ENCODE measurements around the gene PRKCH.

Gene PRKCH

DNA sequence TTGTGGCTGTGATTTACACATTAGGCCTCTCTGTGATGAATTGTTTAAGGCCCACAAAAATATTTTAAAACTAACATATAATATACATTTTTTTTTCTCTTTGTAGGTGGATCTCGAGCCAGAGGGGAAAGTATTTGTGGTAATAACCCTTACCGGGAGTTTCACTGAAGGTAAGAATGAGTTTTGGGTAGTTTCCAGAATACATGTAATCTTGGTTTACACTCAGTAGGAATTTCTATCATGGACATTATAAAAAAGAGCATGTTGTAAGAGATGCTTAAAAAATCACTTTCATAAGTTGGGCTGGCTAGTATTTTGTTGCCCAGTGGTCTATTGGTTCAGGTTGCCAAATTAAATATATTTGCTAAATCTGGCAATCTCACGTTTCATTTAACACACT is 69.7 kb downstream of the PRKCH start:
- TF ChIP-seq, protein P1, sequence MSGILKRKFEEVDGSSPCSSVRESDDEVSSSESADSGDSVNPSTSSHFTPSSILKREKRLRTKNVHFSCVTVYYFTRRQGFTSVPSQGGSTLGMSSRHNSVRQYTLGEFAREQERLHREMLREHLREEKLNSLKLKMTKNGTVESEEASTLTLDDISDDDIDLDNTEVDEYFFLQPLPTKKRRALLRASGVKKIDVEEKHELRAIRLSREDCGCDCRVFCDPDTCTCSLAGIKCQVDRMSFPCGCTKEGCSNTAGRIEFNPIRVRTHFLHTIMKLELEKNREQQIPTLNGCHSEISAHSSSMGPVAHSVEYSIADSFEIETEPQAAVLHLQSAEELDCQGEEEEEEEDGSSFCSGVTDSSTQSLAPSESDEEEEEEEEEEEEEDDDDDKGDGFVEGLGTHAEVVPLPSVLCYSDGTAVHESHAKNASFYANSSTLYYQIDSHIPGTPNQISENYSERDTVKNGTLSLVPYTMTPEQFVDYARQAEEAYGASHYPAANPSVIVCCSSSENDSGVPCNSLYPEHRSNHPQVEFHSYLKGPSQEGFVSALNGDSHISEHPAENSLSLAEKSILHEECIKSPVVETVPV (CRISPR knock-in tag; IDR thresholded peaks at IDR 0.05) = no peak
- TF ChIP-seq TOX (CRISPR knock-in tag; IDR thresholded peaks at IDR 0.05; ENCODE audit: borderline replicate concordance) (no peak), SNAI2 (CRISPR knock-in tag; IDR thresholded peaks at IDR 0.05) (no peak), ESRRG (CRISPR knock-in tag; IDR thresholded peaks at IDR 0.05) (no peak)
- no peak for ATAC-seq

DNA sequence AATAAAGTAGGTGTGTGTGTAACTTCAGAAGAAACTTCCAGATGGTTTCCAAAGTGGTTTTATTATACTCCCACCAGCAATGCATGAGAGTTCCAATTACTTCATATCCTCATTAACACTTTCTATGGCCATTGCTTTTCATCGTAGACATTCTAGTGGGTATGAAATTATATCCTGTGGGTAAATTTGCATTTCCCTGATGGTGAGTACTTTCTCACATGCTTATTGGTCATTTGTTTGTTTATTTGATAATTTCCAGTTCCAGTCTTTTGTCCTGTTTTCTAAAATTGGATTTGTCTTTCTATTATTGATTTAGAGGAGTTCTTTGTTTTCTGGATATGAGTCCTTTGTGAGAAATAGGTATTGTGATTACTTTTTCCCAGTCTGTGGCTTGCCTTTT is 70.9 kb downstream of the PRKCH start:
- ATAC-seq = no peak
- TF ChIP-seq SNAI2 (CRISPR knock-in tag; IDR thresholded peaks at IDR 0.05) = no peak
- TF ChIP-seq PPARA (CRISPR knock-in tag; IDR thresholded peaks at IDR 0.05; ENCODE audit: borderline replicate concordance) = no peak
- TF ChIP-seq CSDC2 (CRISPR knock-in tag; IDR thresholded peaks at IDR 0.05) = no peak
- no peak for TF ChIP-seq ZNF8 (CRISPR knock-in tag; IDR thresholded peaks at IDR 0.05)
- no peak for TF ChIP-seq RARB (CRISPR knock-in tag; IDR thresholded peaks at IDR 0.05)
- no peak for TF ChIP-seq BACH2 (CRISPR knock-in tag; IDR thresholded peaks at IDR 0.05; ENCODE audit: borderline replicate concordance)

DNA sequence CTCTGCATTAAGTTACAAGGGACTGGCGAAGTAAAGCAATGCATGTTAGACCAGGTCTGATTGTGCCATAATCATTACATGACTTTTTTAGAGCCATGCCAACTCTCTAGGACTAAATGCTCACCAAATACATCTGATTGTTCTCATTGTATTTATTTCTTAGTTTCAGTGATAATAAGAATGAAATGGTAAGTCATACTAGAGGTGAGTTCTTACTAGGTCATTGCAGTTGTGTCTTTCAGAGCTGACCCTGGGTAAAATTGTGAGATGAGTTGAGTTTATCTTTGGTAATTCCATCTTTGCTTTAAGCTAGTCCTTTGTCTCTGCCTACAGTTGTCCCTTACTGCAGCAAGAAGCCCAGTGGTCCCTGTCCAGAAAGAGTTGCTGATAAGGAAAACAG is 73.2 kb downstream of the PRKCH start:
- no peak for ATAC-seq
- TF ChIP-seq ESRRG (CRISPR knock-in tag; IDR thresholded peaks at IDR 0.05) = no peak
- TF ChIP-seq PPARA (CRISPR knock-in tag; IDR thresholded peaks at IDR 0.05; ENCODE audit: borderline replicate concordance) = no peak
- no peak for TF ChIP-seq ZFP3 (CRISPR knock-in tag; IDR thresholded peaks at IDR 0.05)
- TF ChIP-seq, protein P2, sequence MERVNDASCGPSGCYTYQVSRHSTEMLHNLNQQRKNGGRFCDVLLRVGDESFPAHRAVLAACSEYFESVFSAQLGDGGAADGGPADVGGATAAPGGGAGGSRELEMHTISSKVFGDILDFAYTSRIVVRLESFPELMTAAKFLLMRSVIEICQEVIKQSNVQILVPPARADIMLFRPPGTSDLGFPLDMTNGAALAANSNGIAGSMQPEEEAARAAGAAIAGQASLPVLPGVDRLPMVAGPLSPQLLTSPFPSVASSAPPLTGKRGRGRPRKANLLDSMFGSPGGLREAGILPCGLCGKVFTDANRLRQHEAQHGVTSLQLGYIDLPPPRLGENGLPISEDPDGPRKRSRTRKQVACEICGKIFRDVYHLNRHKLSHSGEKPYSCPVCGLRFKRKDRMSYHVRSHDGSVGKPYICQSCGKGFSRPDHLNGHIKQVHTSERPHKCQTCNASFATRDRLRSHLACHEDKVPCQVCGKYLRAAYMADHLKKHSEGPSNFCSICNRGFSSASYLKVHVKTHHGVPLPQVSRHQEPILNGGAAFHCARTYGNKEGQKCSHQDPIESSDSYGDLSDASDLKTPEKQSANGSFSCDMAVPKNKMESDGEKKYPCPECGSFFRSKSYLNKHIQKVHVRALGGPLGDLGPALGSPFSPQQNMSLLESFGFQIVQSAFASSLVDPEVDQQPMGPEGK (CRISPR knock-in tag; IDR thresholded peaks at IDR 0.05; ENCODE audit: borderline replicate concordance) = no peak
- TF ChIP-seq OSR1 (CRISPR knock-in tag; IDR thresholded peaks at IDR 0.05) = no peak
- TF ChIP-seq BACH2 (CRISPR knock-in tag; IDR thresholded peaks at IDR 0.05; ENCODE audit: borderline replicate concordance) = no peak
- no peak for TF ChIP-seq TCF4 (CRISPR knock-in tag; IDR thresholded peaks at IDR 0.05; ENCODE audit: borderline replicate concordance)

DNA sequence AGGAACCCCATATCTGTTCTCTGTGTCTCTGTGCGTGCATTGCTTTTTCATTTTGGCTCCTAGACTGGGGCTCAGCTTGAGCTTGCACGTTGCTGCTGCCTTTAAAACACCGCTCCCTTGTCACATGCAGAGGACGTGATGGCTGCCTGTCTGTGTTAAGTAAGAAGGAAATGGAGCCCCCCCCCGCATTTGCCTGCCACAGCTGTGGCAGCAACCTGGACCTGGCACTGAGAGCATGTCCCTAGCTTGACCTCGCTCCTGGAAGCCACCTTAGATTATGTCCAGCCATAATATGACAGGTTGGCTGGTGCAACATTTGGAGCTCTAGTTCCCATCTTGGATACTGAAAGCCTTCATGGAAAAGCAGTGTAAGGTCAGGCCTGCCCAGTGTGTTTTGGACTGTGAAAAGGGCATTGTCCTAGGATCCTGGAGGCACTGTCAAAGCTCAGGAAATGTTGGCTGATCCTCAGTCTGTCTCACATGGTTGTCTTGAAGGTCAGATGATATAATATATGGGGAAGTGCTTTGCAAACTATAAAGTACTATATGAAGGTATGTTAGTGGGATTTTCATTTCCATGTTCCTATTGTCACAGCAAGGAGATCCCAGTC is 73.8 kb downstream of the PRKCH start:
- ATAC-seq = no peak
- TF ChIP-seq GLIS3 (CRISPR knock-in tag; IDR thresholded peaks at IDR 0.05) (no peak), BACH2 (CRISPR knock-in tag; IDR thresholded peaks at IDR 0.05; ENCODE audit: borderline replicate concordance) (no peak), ZNF70 (CRISPR knock-in tag; IDR thresholded peaks at IDR 0.05) (no peak), ISL1 (CRISPR knock-in tag; IDR thresholded peaks at IDR 0.05) (no peak), RARB (CRISPR knock-in tag; IDR thresholded peaks at IDR 0.05) (no peak), ZC3H10 (CRISPR knock-in tag; IDR thresholded peaks at IDR 0.05) (no peak), ZNF8 (CRISPR knock-in tag; IDR thresholded peaks at IDR 0.05) (no peak)

DNA sequence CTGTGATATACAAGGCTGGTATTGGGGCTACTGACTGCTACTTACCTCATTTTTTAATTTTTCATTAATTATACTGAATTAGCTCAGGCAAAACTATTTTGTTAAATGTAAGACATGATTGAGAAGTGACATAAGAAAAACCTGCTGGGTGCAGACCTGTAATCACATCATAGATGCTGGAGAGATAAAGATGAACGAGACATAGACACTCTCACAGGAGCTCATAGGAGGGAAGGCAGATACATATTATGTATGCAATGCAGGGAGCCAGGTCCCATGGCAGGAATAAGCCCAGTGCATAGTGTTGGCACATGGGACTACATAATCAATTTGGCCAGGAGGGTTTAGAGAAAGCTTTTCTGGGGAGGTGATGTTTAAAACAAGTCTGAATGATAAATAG is 74.9 kb downstream of the PRKCH start:
- ATAC-seq = no peak
- no peak for TF ChIP-seq ZC3H10 (CRISPR knock-in tag; IDR thresholded peaks at IDR 0.05)
- no peak for TF ChIP-seq TCF4 (CRISPR knock-in tag; IDR thresholded peaks at IDR 0.05; ENCODE audit: borderline replicate concordance)
- no peak for TF ChIP-seq OSR1 (CRISPR knock-in tag; IDR thresholded peaks at IDR 0.05)
- TF ChIP-seq, protein P3, sequence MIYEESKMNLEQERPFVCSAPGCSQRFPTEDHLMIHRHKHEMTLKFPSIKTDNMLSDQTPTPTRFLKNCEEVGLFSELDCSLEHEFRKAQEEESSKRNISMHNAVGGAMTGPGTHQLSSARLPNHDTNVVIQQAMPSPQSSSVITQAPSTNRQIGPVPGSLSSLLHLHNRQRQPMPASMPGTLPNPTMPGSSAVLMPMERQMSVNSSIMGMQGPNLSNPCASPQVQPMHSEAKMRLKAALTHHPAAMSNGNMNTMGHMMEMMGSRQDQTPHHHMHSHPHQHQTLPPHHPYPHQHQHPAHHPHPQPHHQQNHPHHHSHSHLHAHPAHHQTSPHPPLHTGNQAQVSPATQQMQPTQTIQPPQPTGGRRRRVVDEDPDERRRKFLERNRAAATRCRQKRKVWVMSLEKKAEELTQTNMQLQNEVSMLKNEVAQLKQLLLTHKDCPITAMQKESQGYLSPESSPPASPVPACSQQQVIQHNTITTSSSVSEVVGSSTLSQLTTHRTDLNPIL (CRISPR knock-in tag; IDR thresholded peaks at IDR 0.05; ENCODE audit: low read depth) = no peak
- TF ChIP-seq ZFP3 (CRISPR knock-in tag; IDR thresholded peaks at IDR 0.05) = no peak
- no peak for TF ChIP-seq GLIS3 (CRISPR knock-in tag; IDR thresholded peaks at IDR 0.05)
- TF ChIP-seq, protein P2 (CRISPR knock-in tag; IDR thresholded peaks at IDR 0.05; ENCODE audit: borderline replicate concordance) = no peak
- no peak for TF ChIP-seq CSDC2 (CRISPR knock-in tag; IDR thresholded peaks at IDR 0.05)
- TF ChIP-seq, protein P1 (CRISPR knock-in tag; IDR thresholded peaks at IDR 0.05) = no peak
- TF ChIP-seq, protein P4, sequence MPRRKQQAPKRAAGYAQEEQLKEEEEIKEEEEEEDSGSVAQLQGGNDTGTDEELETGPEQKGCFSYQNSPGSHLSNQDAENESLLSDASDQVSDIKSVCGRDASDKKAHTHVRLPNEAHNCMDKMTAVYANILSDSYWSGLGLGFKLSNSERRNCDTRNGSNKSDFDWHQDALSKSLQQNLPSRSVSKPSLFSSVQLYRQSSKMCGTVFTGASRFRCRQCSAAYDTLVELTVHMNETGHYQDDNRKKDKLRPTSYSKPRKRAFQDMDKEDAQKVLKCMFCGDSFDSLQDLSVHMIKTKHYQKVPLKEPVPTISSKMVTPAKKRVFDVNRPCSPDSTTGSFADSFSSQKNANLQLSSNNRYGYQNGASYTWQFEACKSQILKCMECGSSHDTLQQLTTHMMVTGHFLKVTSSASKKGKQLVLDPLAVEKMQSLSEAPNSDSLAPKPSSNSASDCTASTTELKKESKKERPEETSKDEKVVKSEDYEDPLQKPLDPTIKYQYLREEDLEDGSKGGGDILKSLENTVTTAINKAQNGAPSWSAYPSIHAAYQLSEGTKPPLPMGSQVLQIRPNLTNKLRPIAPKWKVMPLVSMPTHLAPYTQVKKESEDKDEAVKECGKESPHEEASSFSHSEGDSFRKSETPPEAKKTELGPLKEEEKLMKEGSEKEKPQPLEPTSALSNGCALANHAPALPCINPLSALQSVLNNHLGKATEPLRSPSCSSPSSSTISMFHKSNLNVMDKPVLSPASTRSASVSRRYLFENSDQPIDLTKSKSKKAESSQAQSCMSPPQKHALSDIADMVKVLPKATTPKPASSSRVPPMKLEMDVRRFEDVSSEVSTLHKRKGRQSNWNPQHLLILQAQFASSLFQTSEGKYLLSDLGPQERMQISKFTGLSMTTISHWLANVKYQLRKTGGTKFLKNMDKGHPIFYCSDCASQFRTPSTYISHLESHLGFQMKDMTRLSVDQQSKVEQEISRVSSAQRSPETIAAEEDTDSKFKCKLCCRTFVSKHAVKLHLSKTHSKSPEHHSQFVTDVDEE (CRISPR knock-in tag; IDR thresholded peaks at IDR 0.05) = no peak
- TF ChIP-seq ZNF565 (CRISPR knock-in tag; conservative IDR thresholded peaks at IDR 0.05; ENCODE audit: low read depth) = no peak
- TF ChIP-seq SNAI2 (CRISPR knock-in tag; IDR thresholded peaks at IDR 0.05) = no peak
- TF ChIP-seq, protein P5, sequence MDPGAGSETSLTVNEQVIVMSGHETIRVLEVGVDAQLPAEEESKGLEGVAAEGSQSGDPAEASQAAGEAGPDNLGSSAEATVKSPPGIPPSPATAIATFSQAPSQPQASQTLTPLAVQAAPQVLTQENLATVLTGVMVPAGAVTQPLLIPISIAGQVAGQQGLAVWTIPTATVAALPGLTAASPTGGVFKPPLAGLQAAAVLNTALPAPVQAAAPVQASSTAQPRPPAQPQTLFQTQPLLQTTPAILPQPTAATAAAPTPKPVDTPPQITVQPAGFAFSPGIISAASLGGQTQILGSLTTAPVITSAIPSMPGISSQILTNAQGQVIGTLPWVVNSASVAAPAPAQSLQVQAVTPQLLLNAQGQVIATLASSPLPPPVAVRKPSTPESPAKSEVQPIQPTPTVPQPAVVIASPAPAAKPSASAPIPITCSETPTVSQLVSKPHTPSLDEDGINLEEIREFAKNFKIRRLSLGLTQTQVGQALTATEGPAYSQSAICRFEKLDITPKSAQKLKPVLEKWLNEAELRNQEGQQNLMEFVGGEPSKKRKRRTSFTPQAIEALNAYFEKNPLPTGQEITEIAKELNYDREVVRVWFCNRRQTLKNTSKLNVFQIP (CRISPR knock-in tag; IDR thresholded peaks at IDR 0.05; ENCODE audit: borderline replicate concordance, low read depth) = no peak

All from SK-N-SH treated with all-trans-retinoic acid at 6 μM for 48 hours (cell line).